Natural killer cell (primary cell): ENCODE results near the gene CYTH4. TPM values are rescaled to one million over a fixed set of nuclear protein-coding genes. Genes with fewer than 3 reads are reported as not detected.

Experiments
- ATAC-seq, 3 donors: fragments of 150-1000 bp in 2 of 3; fragments of 200-7000 bp in 1 of 3; cut with Tn5 transposase; 1 replicate in 1 of 3; 2 replicates in 2 of 3; pipeline ENCODE4 v1.10.0; 2021; ENCODE audit warnings: mild to moderate bottlenecking in 2 of 3, moderate library complexity in 2 of 3
- DNase-seq, 2 donors: peaks; one replicate each; pipeline versions ENCODE4 v3.0.0 to v3.0.0-alpha.2; 2013 to 2021; ENCODE audit warnings: mixed read lengths in 1 of 2
- H3K27ac ChIP-seq: one replicate; pipeline ENCODE4 v1.5.1; 2013; ENCODE audit warnings: mild to moderate bottlenecking, low read length
- H3K27me3 ChIP-seq: one replicate; pipeline ENCODE4 v1.6.1; 2013; ENCODE audit warnings: low read length; ENCODE audit not compliant: control insufficient read depth, insufficient read depth
- H3K36me3 ChIP-seq: one replicate; pipeline ENCODE4 v1.6.1; 2013; ENCODE audit warnings: low read length; ENCODE audit not compliant: control insufficient read depth, insufficient read depth
- H3K4me1 ChIP-seq: one replicate; pipeline ENCODE4 v1.6.1; 2013; ENCODE audit warnings: low read length; ENCODE audit not compliant: control insufficient read depth, insufficient read depth
- H3K4me3 ChIP-seq: one replicate; pipeline ENCODE4 v1.5.1; 2013; ENCODE audit warnings: low read length
- H3K9me3 ChIP-seq: one replicate; pipeline ENCODE4 v1.6.1; 2013; ENCODE audit warnings: low read length; ENCODE audit not compliant: control insufficient read depth, insufficient read depth
- H3K27ac Mint-ChIP-seq, 2 donors: one replicate each; pipeline ENCODE4 v1.8.0; 2022; ENCODE audit warnings: mild to moderate bottlenecking in 2 of 2, mixed read lengths in 2 of 2, moderate library complexity in 1 of 2
- H3K27me3 Mint-ChIP-seq, 2 donors: one replicate each; pipeline ENCODE4 v1.8.0; 2022; ENCODE audit warnings: low read depth in 2 of 2, mixed read lengths in 2 of 2
- H3K36me3 Mint-ChIP-seq: one replicate; pipeline ENCODE4 v1.8.0; 2022; ENCODE audit warnings: mixed read lengths
- H3K4me1 Mint-ChIP-seq, 2 donors: one replicate each; pipeline ENCODE4 v1.8.0; 2022; ENCODE audit warnings: mixed read lengths in 2 of 2
- H3K4me3 Mint-ChIP-seq: one replicate; pipeline ENCODE4 v1.8.0; 2022; ENCODE audit warnings: mild to moderate bottlenecking, moderate library complexity, mixed read lengths
- H3K9me3 Mint-ChIP-seq, 2 donors: one replicate each; pipeline ENCODE4 v1.8.0; 2022; ENCODE audit warnings: mixed read lengths in 2 of 2
- CTCF ChIP-seq: fragments of 200-600 bp; IDR thresholded peaks from one replicate; pipeline ENCODE4 v1.8.0; 2022; ENCODE audit warnings: antibody characterized with exemption
- WGBS: methylation state at CpG from one replicate; pipeline ENCODE4 v1.1.7; 2013; ENCODE audit warnings: missing lambda C conversion rate; ENCODE audit not compliant: insufficient coverage; 5-methylcytosine and 5-hydroxymethylcytosine counted together
- intact Hi-C: fragments of 100-400 bp; cut with micrococcal nuclease; formaldehyde crosslinking; loops from one replicate; pipeline ENCODE4 v1.14.2; 2022
- total RNA-seq, 4 donors: library from RNA; stranded (reverse); fragments of 120-200 nt in 1 of 4; gene quantifications; one replicate each; pipeline versions ENCODE4 v1.2.3 to v1.2.4, GENCODE V29; 2013 to 2022

Gene CYTH4
- total RNA-seq, 3 donors from 2014 or later (not counting 1 experiment from before 2014, with no cell fraction given): 219 to 260 (median 249) TPM

DNA sequence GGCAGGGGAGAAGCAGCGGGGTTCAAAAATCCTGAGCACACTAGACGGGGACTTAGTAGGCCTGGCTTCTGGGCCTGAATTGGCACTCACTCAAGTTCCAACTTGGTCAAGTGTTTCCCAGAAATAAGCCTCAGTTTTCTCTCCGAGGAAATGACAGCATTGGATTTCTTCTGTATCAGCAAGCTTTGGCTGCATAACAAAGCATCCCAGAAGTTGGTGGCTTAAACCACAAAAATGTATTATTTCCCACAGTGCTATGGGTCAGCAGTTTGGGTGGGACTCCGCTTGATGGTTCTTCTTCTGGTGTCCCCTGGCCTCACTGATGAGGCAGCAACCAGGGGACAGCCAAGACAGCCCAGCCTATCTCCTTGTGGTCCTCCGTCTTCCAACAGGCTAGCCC, 1.6 kb upstream of the CYTH4 start:
- no peak overlapping the region for H3K27ac ChIP-seq
- no peaks in the 10 kb centered on the region for H3K9me3 ChIP-seq
- H3K27me3 ChIP-seq: no peaks in the 10 kb centered on the region
- TF ChIP-seq CTCF: no peak
- peak overlapping the region; percentile 91 to 95 for H3K27ac Mint-ChIP-seq
- DNase-seq: no peak
- no peaks in the 10 kb centered on the region for H3K36me3 Mint-ChIP-seq
- no peak for ATAC-seq
- peaks cover 68 to 84% of the 10 kb centered on the region in 2 donors for H3K4me1 Mint-ChIP-seq
- peaks cover 95% of the 10 kb centered on the region for H3K4me1 ChIP-seq
- no peak overlapping the region for H3K4me3 ChIP-seq
- 98% methylated on average over 5 of the region's 5 CpGs for WGBS
- peak overlapping the region; percentile 91 for H3K4me3 Mint-ChIP-seq
- H3K36me3 ChIP-seq: no peaks in the 10 kb centered on the region
- H3K9me3 Mint-ChIP-seq: no peaks in the 10 kb centered on the region
- intact Hi-C loops: no loop called here
- no peaks in the 10 kb centered on the region for H3K27me3 Mint-ChIP-seq

GRCh38 chr22:37281195-37281594, 1.1 kb upstream of the CYTH4 start:
- Histone ChIP-seq H3K27me3 (no peaks in the 10 kb centered on the region), H3K4me1 (peaks cover 95% of the 10 kb centered on the region), H3K9me3 (no peaks in the 10 kb centered on the region), H3K4me3 (no peak overlapping the region), H3K36me3 (peaks cover 2% of the 10 kb centered on the region), H3K27ac (peak overlapping the region; percentile 77)
- TF ChIP-seq CTCF: no peak
- ATAC-seq: no peak
- 97% methylated on average over 7 of the region's 7 CpGs for WGBS
- DNase-seq: no peak
- peak overlapping the region; percentile 91 for H3K4me3 Mint-ChIP-seq
- intact Hi-C loops: no loop called here
- no peaks in the 10 kb centered on the region for H3K36me3 Mint-ChIP-seq
- H3K4me1 Mint-ChIP-seq: peaks cover 73 to 84% of the 10 kb centered on the region in 2 donors
- H3K27ac Mint-ChIP-seq: peak overlapping the region; percentile 91 to 95
- no peaks in the 10 kb centered on the region for H3K9me3 Mint-ChIP-seq
- H3K27me3 Mint-ChIP-seq: no peaks in the 10 kb centered on the region

- peaks cover 79 to 89% of the 10 kb centered on the region in 2 donors for H3K4me1 Mint-ChIP-seq
- Histone ChIP-seq H3K27ac (peak overlapping the region; percentile 77), H3K27me3 (no peaks in the 10 kb centered on the region)
Observed at GRCh38 chr22:37281646-37282384, 493 bp upstream of the CYTH4 start.

More at GRCh38 chr22:37281646-37282384, 493 bp upstream of the CYTH4 start:
- intact Hi-C loops: no loop called here
- Histone ChIP-seq H3K4me3 (peak overlapping the region; percentile 80), H3K4me1 (peaks cover 95% of the 10 kb centered on the region), H3K36me3 (peaks cover 7% of the 10 kb centered on the region), H3K9me3 (no peaks in the 10 kb centered on the region)
- Mint-ChIP-seq H3K27ac (peak overlapping the region; percentile 91 to 95), H3K4me3 (peak overlapping the region; percentile 91), H3K9me3 (no peaks in the 10 kb centered on the region), H3K27me3 (no peaks in the 10 kb centered on the region), H3K36me3 (no peaks in the 10 kb centered on the region)
- no peak for TF ChIP-seq CTCF
- ATAC-seq (peak in 2 of 3 donors; percentile 5 to 8), DNase-seq (no peak)
- 53% methylated on average over 11 of the region's 12 CpGs for WGBS
